ENCODE measurements around the gene SLC2A4RG.

GRCh38 chr20:63787302-63787701 lies 47.7 kb downstream of the SLC2A4RG start:
- TF ChIP-seq, protein P1, sequence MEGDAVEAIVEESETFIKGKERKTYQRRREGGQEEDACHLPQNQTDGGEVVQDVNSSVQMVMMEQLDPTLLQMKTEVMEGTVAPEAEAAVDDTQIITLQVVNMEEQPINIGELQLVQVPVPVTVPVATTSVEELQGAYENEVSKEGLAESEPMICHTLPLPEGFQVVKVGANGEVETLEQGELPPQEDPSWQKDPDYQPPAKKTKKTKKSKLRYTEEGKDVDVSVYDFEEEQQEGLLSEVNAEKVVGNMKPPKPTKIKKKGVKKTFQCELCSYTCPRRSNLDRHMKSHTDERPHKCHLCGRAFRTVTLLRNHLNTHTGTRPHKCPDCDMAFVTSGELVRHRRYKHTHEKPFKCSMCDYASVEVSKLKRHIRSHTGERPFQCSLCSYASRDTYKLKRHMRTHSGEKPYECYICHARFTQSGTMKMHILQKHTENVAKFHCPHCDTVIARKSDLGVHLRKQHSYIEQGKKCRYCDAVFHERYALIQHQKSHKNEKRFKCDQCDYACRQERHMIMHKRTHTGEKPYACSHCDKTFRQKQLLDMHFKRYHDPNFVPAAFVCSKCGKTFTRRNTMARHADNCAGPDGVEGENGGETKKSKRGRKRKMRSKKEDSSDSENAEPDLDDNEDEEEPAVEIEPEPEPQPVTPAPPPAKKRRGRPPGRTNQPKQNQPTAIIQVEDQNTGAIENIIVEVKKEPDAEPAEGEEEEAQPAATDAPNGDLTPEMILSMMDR (IDR thresholded peaks at IDR 0.05) = no peak
- no peak for TF ChIP-seq POLR2A (IDR thresholded peaks at IDR 0.05)
